Measurements from ENCODE around the gene PRAME.

DNA sequence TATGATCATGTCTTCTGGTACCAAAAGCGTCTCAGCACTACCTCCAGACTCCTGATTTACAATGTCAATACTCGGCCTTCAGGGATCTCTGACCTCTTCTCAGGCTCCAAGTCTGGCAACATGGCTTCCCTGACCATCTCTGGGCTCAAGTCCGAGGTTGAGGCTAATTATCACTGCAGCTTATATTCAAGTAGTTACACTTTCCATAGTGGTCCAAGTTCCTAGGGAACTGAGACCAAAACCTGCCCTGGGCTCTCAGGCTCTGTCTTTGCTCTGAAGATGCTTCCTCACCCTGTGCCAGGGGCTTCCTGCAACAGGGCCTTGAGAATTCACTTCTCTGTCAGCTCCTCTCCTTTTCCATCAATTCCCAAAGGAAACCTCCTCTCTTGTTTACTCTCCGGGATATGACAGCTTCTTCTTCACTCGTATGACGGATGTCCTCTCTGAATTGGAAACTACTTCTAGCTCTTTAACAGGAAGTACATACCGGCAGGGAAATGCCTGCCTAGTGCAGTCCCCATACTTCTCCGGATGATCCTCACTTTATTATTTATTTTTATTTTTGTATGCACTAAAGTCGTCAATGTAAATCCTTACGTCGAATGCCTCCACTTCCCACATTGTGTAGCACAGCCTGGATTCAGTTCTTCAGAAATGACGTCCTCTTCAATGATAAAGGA lies 29.6 kb upstream of the PRAME start:
- TF ChIP-seq, protein P1, sequence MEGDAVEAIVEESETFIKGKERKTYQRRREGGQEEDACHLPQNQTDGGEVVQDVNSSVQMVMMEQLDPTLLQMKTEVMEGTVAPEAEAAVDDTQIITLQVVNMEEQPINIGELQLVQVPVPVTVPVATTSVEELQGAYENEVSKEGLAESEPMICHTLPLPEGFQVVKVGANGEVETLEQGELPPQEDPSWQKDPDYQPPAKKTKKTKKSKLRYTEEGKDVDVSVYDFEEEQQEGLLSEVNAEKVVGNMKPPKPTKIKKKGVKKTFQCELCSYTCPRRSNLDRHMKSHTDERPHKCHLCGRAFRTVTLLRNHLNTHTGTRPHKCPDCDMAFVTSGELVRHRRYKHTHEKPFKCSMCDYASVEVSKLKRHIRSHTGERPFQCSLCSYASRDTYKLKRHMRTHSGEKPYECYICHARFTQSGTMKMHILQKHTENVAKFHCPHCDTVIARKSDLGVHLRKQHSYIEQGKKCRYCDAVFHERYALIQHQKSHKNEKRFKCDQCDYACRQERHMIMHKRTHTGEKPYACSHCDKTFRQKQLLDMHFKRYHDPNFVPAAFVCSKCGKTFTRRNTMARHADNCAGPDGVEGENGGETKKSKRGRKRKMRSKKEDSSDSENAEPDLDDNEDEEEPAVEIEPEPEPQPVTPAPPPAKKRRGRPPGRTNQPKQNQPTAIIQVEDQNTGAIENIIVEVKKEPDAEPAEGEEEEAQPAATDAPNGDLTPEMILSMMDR (IDR thresholded peaks at IDR 0.05; ENCODE audit: insufficient read depth, low read length, poor library complexity, severe bottlenecking), result no peak
- no peak for TF ChIP-seq EZH2phosphoT487 (conservative IDR thresholded peaks at IDR 0.05; ENCODE audit: low read length)
